GOT3 (cell line): ENCODE measurements around the gene CAMK1D.
"Not testable (repeated sequence)": the region's sequence is repeated elsewhere in the genome, so short reads cannot be mapped to it uniquely, and the experiment has no call there.

Experiments used
- DNase-seq: peaks from one replicate; lab custom pipeline; 2025; ENCODE audit warnings: mixed read lengths; lab: John Stamatoyannopoulos, UW

CAMK1D gene

DNA sequence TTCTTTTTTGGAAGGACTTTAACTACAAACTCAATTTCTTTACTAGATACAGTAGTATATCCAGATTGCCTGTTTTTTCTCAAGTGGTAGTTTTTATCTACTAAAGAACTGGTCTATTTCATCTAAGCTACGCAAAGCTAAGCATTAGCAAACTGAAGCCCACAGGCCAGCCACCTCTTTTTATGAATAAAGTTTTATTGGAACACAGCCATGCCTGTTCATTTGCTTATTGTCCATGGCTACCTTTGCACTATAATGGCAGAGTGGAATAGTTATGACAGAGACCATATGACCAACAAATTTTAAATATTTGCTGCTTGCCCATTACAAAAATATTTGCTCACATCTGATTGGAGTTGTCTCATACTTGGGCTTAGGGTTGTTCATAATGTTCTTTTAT lies 168.7 kb downstream of the CAMK1D start:
- DNase-seq = no peak

DNA sequence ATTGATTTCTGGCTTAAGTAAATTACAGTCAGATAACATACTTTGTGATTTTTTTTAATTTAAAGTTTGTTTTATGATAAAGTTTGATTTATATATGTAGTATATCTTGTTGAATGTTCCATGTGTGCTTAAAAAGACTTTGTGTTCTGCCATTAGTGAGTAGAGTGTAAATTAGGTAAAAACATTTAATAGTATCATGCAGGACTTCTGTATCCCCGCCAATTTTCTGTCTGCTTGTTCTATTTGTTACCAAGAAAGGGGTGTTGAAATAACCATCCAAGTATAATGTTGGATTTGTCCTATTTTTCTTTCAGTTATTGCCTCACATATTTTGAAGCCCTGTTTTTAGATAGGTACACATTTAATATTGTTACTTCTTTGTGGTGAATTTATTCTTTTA lies 172.1 kb downstream of the CAMK1D start:
- DNase-seq = no peak

DNA sequence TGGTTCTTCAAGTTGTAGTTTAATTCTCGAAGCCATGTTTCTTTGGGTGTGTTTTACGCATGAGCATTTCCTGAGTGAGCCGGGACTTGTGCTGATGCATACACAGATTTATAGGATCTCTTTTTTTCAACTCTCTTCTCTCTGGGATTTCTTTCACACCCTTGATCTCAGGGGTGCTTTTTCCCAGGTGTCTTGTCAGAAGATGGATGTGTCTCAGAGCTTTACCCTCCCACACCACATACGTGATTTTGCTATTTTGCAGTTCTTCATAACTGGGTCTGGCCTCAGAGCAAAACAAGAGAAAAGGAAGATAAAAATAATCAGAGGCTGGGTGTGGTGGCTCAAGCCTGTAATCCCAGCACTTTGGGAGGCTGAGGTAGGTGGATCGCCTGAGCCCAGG lies 177.0 kb downstream of the CAMK1D start:
- DNase-seq = no peak

DNA sequence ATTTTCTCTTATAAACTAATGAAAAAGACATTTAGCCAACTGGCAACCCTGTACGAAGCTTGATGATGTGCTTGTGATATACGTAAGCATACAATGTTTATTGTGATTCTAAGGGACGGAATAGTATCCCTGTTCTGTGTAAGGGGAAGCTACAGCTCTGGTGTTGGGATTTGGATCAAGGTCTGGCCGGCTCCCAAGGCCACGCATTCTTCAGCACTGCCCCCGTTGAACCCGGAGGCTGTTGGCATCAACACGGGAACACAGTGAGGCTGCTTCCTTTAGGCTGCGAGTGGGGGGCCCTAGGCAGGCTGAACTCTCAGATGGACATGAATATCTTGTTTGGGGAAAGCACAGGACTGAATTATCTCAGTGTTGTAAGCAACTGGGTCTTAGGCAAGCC lies 180.6 kb downstream of the CAMK1D start:
- no peak for DNase-seq

DNA sequence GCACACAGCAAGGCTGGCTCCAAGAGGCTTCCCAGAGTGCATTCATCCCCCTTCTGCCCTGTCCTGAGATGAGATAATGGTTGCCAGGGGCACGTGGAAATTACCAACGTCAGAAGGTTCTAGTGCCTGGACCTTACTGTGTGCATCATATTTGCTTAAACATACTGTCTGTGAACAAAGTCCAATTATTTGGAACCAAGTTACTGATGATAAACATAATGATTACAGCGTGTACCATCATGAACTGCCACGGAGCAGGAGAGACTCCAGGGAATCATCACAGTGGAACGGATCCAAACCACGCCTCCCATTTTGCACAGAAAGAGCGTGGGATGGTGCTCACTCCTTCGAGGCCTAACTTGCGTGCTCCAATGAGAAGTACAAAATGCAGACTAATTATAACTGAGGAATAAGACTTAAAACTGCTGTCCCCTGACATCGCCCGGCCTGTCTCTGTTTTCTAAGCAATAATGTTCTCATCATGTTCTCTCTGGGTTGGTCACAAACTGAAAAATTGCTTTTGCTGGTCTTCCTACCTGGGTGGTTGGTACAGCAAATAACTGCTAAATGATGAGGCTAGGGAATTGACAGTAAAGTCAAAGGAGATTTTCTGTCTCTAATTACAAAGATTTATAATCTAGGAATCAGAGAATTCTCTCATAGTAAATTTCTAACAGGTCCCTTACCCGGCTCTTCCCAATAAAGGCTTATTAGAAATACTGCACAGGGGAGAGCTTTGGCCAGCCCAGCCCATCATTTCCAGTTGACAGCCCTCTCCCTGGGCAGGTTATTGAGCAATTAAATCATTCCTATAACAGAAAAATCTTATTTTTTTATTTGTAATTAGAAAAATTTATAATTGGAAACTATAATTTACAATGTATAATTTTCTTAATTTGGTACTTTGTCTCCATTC lies 182.2 kb downstream of the CAMK1D start:
- DNase-seq = no peak

DNA sequence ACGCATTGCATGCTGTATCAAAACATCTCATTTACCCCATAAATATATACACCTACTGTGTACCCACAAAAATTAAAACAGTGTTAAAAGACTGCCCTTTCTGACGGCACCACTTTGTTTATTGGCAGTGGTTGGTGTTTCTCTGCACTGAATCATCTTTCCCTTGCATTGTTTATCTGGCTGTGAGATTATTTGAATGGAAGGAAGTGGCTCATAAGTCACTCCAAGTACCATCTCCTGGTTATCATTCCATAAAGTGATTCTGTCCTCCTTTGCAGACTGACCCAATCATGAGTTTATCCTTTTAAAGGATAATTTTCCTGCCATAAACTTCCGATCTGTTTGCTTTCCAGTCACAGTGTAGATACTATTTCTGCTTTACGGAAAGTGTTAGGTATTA lies 183.8 kb downstream of the CAMK1D start:
- no peak for DNase-seq

DNA sequence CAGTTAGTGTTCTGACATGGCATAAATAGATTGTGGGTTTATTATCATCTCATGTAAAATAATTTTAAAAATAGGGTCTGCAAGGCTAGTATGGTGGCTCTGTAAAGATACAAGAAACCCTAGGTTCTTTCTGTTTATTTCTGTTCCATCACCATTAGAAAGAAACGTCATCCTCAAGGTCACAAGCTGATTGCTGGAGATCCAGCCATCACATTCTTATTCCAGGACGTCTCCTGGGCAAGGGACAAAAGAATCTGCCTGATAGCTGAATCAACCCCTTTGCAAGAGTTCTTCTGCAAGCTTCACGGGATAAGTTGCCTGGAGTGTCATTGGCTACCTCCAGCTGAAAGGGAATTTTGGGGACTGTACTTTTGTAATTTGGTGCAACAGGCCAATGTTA lies 184.4 kb downstream of the CAMK1D start:
- no peak for DNase-seq

DNA sequence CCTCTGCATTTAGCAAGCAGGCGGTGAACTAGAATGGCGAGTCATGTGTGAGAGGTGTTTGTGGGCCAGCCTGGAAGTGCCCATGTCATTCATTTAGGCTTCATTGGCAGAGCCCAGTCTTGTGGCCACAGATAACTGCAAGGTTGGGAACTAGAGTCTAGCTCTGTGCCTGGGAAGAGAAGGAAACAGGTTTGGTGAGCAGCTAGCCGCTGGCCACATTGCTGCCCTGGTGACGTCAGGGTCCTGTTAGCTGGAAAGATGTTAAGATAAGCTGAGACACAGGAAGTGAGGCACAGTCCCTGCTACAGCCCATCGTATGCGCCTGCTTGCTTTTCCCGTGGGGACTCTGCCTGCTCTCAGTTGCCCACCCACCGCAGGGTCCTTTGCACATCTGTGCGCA lies 185.5 kb downstream of the CAMK1D start:
- DNase-seq = no peak

DNA sequence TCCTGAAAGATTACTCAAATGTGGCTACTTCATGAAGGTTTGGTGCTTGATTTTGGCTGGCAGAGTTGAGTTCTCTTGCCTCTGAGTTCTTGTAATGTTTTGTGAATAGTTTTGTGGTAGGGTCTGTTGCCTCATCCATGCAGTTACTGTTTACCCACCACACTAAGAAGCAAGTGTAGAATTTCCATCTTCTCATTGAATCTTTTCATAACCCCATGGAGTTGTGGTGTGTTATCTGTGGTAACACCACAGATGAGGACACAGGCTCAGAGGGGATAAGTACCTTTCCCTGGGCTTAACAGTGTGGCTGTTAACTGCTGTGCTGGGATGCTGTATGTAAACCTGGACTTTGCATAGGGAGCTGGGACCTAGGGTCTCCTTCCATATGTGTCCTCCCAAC lies 186.3 kb downstream of the CAMK1D start:
- DNase-seq = no peak

DNA sequence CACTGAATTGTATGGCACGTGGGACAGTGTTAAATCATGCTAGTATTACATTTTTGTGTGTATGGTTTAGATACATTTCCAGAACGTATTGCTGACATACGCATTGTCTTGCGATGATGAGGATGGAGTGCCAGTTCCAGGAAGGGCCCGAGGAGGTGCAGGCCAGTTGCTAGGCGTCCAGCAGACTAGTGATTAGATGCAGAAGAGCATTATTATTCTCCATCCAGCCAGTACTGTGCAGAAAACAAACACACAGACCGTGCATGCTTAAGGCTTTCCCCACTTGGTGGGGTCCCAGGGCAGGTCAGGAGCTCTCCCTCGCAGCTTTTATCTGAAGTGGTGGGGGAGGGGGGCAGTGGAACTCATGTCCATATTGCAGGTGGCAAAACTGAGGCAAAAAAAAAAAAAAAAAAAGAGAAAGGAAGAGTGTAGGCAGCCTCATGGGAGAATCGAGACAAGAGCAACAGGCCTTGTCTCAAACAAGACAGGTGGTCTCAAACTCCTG lies 189.2 kb downstream of the CAMK1D start:
- no peak for DNase-seq

DNA sequence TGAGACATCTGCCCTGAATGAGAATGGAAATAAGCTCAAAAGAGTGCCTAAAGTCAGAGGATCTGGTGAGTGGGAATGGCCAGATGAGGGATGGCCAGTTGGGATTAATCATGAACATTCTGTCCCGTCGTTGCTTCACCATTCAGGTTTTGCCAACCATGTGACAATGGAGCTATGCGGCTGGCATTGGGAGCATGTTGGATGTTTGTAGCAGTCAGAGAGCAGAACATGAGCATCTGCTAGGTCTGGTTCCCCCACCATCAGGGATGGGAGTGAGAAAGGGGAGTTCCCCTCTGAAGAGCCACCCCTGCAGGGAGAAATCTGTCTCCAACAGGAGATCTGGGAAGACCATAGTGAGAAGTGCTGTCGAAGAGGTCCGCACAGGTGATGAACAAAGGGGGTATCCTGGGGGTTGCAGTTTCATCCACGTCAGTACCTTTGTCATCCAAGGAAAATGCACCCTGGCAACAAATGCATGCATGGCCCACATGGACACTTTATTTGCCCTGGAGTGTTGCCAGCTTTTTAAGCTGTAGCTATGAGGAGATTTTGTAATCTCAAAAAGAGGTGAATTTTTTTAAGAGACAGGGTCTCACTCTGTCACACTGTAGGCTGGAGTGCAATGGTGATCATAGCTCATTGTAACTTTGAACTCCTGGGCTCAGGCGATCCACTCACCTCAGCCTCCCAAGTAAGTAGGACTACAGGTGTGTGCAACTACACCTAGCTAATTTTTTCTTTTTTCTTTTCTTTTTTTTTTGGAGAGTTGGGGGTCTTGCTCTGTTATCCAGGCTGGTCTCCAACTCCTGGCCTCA lies 190.2 kb downstream of the CAMK1D start:
- DNase-seq = no peak

DNA sequence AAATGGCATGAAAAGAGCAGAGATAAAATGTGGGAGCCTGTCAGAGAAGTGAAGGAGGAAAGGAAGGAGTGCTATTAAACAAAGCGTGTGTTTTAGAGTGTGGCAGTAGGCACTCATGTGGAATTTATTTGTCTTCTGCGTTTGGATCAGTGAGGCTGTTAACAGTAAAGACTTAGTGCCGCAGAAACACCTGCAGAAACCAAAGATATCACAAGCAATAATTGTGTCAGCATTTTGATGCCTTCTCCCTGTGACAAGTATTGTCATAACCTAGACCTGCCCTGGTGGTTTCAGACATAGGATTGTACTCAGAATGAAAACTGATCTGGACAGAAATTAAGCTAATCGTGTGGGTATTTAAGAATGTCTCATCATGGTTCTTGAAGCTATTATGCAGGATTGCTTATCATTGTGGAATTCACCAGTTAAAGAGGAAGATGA lies 191.0 kb downstream of the CAMK1D start:
- no peak for DNase-seq

DNA sequence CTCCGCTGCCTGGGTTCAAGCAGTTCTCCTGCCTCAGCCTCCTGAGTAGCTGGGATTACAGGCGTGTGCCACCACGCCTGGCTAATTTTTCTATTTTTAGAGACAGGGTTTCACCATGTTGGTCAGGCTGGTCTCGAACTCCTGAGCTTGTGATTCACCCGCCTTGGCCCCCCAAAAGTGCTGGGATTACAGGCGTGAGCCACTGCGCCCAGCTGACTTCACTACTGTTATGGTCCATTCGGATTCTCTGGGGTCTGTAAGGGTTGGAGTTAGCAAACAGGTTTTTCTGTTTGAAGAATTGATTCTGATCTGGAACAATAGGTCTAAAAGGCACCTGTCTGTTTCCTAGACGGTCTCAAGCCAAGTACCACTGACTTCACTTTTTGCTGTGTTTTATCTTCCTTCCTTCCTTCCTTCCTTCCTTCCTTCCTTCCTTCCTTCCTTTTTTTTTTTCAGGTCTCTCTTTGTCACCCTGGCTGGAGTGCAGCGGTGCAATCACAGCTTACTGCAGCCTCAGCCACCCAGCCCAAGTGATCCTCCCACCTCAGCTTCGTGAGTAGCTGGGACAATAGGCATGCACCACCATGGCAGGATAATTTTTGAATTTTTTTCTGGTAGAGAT lies 192.2 kb downstream of the CAMK1D start:
- no peak for DNase-seq

DNA sequence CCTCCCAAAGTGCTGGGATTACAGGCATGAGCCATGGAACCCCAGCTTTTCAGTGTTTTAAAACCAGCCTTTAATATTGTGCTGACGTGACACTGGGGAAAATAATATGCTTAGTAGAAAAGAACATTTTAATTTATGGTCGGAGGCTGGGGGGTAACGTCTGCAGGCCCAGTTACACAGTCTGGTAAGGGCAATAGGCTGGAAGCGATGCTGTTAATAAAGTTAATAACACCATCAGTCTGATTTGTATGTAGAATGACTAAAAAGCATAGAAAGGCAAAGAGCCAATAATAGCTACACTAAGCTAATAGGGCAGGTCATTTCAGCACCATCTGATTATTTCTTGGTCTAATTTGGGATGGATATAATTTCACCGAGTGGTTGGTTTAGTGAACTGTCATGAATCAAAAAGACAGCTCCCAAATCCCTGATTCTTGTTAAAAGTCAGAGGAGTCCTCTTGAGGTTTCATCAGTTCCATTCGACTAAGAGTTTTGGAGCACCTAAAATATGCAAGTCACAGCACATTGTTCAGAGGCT lies 192.9 kb downstream of the CAMK1D start:
- DNase-seq = no peak

DNA sequence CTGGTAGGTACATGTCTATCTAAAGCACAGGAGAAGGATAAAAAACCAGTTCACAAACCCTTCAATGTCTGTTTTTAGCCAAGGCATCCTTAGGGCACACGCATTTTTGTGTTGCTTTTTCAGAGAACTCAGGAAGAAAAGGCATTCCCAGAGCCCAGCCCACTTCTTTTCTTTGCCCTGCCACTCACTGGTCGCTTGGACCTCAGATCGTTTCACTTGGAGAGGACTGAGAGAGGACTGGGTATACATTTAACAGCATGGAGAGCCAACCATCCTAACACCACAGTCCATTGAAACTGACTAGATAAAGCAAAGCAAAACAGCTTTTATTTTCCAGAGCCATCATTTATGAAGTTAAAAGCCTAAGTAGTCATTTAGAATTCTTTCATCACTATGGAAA lies 194.2 kb downstream of the CAMK1D start:
- no peak for DNase-seq

DNA sequence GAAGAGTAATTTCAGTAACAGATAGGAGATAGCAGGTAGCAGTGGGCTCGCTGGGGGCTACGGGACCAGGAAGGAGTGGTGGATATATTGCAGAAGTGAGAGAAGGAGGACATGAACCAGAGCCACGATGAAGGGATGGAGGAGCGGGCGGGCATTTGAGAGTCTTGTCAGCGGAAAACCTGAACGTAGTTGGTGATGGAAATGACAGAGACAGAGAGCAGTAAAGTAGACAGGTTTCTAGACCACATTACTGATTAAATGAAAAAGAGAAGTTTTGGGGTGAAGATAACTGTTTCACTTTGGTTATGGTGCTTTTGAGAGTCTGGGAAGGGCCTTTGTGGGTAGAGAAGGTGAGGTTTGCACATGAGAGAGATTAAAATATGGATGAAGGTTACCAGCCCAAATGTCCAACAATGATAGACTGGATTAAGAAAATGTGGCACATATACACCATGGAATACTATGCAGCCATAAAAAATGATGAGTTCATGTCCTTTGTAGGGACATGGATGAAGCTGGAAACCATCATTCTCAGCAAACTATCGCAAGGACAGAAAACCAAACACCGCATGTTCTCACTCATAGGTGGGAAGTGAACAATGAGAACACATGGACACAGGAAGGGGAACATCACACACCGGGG lies 196.9 kb downstream of the CAMK1D start:
- not testable (repeated sequence) for DNase-seq

DNA sequence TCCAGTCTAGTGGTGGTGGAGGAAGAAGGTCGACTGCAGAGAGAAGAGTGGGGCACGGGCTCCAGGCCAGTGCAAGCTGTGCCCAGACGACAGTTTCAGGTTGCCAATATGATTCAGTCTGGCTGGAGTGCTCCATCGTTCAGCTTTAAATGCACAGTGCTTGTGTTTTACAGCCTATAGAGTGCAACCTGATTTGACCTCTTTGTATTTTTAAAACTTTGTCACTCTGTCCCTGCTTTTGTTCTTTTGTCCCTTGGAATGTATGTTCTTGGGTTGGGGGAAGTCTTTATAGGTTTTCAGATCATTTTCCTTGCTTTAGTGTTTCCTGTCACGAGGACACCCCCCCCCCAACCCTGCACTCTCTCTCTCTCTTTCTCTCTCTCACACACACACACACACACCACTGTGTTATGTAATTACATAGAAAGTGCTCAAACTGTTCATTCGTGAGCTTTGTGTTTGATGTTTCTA lies 198.0 kb downstream of the CAMK1D start:
- no peak for DNase-seq

DNA sequence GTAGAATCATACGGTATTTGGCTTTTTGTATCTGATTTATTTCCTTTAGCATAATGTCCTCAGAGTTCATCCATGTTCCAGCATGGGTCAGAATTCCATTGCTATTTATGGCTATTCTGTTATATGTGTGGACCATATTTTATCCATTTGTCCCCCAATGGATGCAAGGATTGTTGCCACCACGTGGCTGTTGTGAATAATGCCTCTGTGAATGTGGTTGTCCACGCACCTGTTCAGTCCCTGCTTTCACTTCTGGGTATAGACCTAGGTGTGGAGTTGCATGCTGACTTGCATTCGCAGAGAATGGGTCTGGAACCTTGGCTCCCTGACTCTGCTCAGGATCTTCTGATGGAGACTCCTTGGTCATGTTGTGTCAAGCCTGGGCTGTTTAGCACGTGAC lies 199.9 kb downstream of the CAMK1D start:
- DNase-seq = no peak

DNA sequence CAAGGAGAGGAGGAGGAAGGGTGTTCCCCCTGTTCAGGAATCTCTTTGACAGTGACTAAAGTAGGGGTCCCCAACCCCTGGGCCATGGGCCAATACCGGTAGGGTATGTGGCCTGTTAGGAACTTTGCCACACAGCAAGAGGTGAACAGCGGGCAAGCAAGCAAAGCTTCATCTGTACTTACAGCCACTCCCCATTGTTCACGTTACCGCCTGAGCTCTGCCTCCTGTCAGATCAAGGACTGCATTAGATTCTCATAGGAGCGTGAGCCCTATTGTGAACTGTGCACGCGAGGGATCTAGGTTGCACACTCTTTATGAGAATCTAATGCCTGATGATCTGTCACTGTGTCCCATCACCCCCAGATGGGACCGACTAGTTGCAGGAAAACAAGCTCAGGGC lies 201.6 kb downstream of the CAMK1D start:
- DNase-seq = no peak

DNA sequence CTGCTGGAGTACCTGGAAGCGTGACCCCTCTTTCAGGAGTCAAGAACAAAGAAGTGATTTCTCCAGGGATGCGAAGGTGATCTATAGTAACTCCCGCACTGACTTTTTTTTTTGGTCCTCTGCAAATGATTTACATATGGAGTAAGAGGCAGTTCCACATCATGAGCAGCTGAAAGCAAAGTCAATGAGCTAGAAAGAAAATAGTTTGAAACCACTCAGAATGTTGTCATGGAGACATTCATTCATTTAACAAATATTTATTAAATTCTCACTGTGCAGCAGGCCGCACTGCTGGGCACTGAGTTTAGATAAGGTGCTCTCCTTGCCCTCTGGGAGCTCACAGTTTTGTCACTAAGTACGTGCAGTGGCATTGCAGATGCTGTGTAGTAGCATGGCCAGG lies 206.7 kb downstream of the CAMK1D start:
- no peak for DNase-seq

DNA sequence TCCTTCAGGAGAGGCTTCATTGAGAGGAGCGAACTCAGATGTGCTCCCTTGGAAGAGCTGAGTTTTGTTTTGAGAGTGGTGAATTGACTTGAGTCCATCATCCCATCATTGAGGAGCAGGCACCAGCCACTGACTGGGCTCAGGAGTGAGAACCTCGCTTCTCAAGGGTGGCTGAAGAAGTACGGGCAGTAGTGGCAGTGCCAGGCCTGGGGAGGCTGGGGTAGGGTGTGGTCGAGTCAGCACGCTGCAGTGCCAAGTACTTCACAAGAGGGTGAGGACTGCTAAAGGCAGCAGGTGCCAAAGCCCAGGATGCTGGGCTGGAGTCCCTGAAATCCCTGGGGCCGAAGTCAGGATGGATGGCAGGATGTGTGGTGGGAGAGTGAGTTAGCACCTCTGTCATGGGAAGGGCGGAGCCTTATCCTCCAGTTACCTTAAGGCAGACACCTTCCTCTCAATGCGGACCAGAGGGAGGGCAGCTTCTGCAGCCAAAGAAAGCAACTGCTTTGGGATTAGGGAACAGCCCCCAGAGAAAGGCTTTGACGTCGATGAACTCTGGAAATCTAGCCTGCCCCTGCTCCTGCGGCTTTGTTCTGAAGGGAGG lies 210.3 kb downstream of the CAMK1D start:
- DNase-seq = no peak
